ENCODE data around the gene ATP11A.

ATP11A gene

GRCh38 chr13:112933649-112934048 lies 243.8 kb downstream of the ATP11A start:
- H3K79me2 ChIP-seq (ENCODE audit: low read length), result no peaks in the 10 kb centered on the region
- H3K9me2 ChIP-seq (replicated peaks; ENCODE audit: insufficient read depth, low read length), result no peaks in the 10 kb centered on the region
- TF ChIP-seq EZH2phosphoT487 (IDR thresholded peaks at IDR 0.05; ENCODE audit: low read length), result no peak
- no peak for TF ChIP-seq CTCF (IDR thresholded peaks at IDR 0.05; ENCODE audit: low read length)
- no peak for TF ChIP-seq EZH2 (optimal IDR thresholded peaks at IDR 0.05; ENCODE audit: low read depth, low read length)
- H3K9ac ChIP-seq (ENCODE audit: low read length), result no peak overlapping the region
- peaks cover 20% of the 10 kb centered on the region for H3K27me3 ChIP-seq (replicated peaks; ENCODE audit: insufficient read depth, low read length)
- H4K20me1 ChIP-seq (ENCODE audit: insufficient read depth, low read length), result no peaks in the 10 kb centered on the region
- H2AFZ ChIP-seq (ENCODE audit: low read length), result no peak overlapping the region
- H3K4me3 ChIP-seq (ENCODE audit: low read length), result no peak overlapping the region
- H3K36me3 ChIP-seq (replicated peaks; ENCODE audit: insufficient read depth, low read length), result no peaks in the 10 kb centered on the region
- H3F3A ChIP-seq (ENCODE audit: insufficient read depth, low read length), result peaks cover 14% of the 10 kb centered on the region
- no peaks in the 10 kb centered on the region for H3K9me3 ChIP-seq (replicated peaks; ENCODE audit: insufficient read depth, low read length)
- no peak overlapping the region for H3K4me2 ChIP-seq (ENCODE audit: low read depth, low read length)
- no peak for DNase-seq
- H3K4me1 ChIP-seq (ENCODE audit: low read length), result peaks cover 6% of the 10 kb centered on the region
- no peak overlapping the region for H3K27ac ChIP-seq (ENCODE audit: low read length)

- Histone ChIP-seq H3K79me2 (ENCODE audit: low read length) (no peaks in the 10 kb centered on the region), H3K9ac (ENCODE audit: low read length) (no peak overlapping the region), H4K20me1 (ENCODE audit: insufficient read depth, low read length) (no peaks in the 10 kb centered on the region), H3K4me1 (ENCODE audit: low read length) (peaks cover 6% of the 10 kb centered on the region), H3K4me3 (ENCODE audit: low read length) (no peak overlapping the region), H3K27ac (ENCODE audit: low read length) (no peak overlapping the region), H3K36me3 (replicated peaks; ENCODE audit: insufficient read depth, low read length) (no peaks in the 10 kb centered on the region), H3F3A (ENCODE audit: insufficient read depth, low read length) (peaks cover 14% of the 10 kb centered on the region), H3K9me3 (replicated peaks; ENCODE audit: insufficient read depth, low read length) (no peaks in the 10 kb centered on the region), H3K9me2 (replicated peaks; ENCODE audit: insufficient read depth, low read length) (no peaks in the 10 kb centered on the region), H3K4me2 (ENCODE audit: low read depth, low read length) (no peak overlapping the region), H2AFZ (ENCODE audit: low read length) (no peak overlapping the region), H3K27me3 (replicated peaks; ENCODE audit: insufficient read depth, low read length) (peaks cover 24% of the 10 kb centered on the region)
- DNase-seq, result no peak
- TF ChIP-seq CTCF (IDR thresholded peaks at IDR 0.05; ENCODE audit: low read length) (no peak), EZH2phosphoT487 (IDR thresholded peaks at IDR 0.05; ENCODE audit: low read length) (no peak), EZH2 (optimal IDR thresholded peaks at IDR 0.05; ENCODE audit: low read depth, low read length) (no peak)
Measured at GRCh38 chr13:112934078-112934477, 244.2 kb downstream of the ATP11A start.
